Stimulated activated CD4-positive, alpha-beta T cell treated with anti-CD3 and anti-CD28 coated beads, TNF-alpha, amount 100 ng/mL, for 1 hour (primary cell): Measurements from ENCODE around the gene ESYT1.
A peak's percentile ranks its signal among the peaks of the same experiment; 100 is the strongest.

Source experiments
- DNase-seq, 3 donors: peaks; one replicate each; pipeline ENCODE4 v3.0.0-alpha.2; 2020; ENCODE audit warnings: low read depth in 3 of 3, low spot score in 1 of 3

Gene ESYT1, protein sequence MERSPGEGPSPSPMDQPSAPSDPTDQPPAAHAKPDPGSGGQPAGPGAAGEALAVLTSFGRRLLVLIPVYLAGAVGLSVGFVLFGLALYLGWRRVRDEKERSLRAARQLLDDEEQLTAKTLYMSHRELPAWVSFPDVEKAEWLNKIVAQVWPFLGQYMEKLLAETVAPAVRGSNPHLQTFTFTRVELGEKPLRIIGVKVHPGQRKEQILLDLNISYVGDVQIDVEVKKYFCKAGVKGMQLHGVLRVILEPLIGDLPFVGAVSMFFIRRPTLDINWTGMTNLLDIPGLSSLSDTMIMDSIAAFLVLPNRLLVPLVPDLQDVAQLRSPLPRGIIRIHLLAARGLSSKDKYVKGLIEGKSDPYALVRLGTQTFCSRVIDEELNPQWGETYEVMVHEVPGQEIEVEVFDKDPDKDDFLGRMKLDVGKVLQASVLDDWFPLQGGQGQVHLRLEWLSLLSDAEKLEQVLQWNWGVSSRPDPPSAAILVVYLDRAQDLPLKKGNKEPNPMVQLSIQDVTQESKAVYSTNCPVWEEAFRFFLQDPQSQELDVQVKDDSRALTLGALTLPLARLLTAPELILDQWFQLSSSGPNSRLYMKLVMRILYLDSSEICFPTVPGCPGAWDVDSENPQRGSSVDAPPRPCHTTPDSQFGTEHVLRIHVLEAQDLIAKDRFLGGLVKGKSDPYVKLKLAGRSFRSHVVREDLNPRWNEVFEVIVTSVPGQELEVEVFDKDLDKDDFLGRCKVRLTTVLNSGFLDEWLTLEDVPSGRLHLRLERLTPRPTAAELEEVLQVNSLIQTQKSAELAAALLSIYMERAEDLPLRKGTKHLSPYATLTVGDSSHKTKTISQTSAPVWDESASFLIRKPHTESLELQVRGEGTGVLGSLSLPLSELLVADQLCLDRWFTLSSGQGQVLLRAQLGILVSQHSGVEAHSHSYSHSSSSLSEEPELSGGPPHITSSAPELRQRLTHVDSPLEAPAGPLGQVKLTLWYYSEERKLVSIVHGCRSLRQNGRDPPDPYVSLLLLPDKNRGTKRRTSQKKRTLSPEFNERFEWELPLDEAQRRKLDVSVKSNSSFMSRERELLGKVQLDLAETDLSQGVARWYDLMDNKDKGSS

GRCh38 chr12:56127888-56128669, at the start of gene ESYT1:
ESYT1 (plus strand) TSS chr12:56128267; CDS start chr12:56128320, 53 bp downstream.
- peak; percentile 81 to 97 (median 93) for DNase-seq

GRCh38 chr12:56078427-56078826, 49.6 kb upstream of the ESYT1 start:
- DNase-seq, result no peak

GRCh38 chr12:56078931-56079722, 48.9 kb upstream of the ESYT1 start:
- peak in 2 of 3 donors; percentile 11 to 35 for DNase-seq

DNA sequence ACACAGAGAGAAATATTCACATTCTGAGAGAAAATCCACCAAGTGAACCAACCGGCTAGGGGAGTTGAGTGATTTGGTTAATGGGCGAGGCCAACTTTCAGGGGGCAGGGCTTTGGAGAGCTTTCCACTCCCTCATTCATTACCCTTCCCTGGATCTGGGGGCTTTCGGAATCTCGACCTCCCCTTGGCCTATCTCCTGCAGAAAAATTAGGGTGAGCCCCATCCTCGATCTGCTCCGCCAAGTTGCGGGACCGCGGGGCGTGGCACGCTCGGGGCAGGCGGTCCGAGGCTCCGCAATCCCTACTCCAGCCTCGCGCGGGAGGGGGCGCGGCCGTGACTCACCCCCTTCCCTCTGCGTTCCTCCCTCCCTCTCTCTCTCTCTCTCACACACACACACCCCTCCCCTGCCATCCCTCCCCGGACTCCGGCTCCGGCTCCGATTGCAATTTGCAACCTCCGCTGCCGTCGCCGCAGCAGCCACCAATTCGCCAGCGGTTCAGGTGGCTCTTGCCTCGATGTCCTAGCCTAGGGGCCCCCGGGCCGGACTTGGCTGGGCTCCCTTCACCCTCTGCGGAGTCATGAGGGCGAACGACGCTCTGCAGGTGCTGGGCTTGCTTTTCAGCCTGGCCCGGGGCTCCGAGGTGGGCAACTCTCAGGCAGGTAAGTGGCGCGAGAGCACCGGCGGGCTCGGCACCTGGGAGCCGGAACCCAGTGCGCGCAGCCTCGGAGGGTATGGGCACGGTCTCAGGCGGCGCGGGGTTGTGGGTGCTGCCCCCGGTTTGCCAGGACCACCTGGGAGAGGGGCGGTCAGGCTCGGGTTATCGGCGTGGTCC, 48.1 kb upstream of the ESYT1 start, which contains the start of gene ERBB3:
ERBB3 (plus strand) TSS at position 443 of the 833 bp plus-strand sequence; CDS start at position 579, 136 bp downstream.
- DNase-seq, result peak in 2 of 3 donors; percentile 42 to 55

DNA sequence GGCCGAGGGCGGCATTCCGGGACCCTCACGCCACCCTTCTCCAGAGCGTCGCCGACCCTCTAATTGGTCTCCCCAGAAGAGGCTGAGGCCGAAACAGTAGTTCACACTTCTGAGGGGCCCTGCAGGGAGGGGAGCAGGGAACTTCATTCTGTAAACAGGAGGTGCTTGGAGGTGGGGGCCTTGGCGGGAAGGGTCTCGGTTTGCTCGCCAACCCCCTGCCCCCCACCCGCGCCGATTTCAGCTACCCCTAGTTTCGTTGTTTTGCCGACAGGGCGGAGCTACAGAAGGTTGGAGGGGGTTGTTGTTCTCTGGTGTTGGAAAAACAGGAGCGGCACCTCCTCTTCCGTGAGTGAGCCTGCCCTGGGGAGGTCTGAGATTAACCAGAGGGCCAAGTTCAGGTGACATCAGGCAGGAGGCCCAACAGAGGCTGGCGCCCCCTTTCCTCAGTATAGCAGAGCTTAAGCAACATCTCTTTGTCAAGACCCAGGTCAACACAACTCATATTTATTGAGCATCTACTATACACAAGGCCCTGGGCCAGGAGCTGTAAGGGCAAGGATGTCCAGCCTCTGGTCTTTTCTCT, 47.4 kb upstream of the ESYT1 start:
- no peak for DNase-seq

DNA sequence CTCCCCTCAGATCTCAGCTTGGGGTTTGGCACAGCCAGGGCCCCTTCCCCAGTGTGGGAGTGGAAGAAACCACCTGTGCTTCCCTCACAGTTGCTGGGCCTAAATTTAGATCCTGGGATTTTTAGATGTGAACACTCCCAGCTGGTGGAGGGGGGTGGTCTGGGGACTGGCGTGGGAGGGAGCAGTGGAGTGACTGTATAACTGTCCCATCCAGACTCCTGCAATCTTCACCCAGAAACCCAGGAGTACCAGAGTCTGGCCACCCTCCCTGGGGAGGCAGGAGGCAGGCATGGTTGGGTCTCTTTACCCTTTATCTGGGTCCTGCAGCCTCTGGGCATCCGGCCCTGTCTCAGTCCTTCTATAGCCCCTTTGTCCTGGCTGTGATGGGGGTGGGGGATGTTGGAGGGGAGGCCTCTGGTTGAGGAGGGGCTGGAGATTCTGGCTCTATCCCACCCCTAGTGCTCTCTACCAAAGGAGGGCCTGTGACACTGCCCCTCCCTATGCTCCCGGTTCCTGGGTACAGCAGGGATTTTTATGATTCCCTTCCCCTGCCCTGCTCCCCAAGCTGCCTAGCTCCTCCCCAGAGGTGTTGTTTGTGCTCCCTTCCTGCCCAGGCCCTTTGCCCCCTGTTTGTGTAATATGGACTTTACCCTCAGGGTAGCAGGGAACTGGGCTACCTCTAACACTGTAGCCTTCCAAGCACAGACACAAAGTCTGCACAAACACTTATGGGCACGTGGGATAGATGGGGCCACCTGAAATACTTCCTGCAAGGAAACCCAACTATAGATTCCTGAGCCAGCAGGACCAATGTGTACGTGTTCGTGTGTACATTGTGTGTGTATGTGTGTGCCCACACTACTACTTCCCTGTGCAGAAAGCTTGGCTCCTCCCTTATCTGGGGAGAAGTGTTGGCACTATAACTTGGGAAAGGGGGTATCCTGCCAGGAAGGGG, 46.4 kb upstream of the ESYT1 start:
- DNase-seq, result no peak

GRCh38 chr12:56082382-56082781, 45.7 kb upstream of the ESYT1 start:
- DNase-seq, result no peak

DNA sequence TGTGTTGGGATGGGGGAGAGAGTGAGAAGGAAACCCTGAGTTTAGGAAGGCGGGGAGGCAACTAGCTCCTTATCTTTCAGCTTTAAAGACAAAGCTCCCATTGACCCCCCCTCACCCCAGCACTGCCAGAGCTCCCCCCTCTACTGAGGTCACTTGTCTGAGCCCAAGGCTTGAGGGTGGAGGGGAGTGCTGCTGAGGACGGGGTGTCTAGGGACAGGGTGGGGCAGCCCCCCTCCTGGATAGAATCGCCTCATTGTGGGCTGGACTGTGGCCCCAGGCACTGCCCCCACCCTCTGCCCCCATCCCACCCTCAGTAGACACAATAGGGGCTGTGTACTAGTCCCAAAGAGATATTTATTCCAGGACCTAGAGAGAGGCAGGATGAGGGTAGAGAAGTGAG, 45.1 kb upstream of the ESYT1 start:
- DNase-seq, result no peak

- no peak for DNase-seq
Observed at GRCh38 chr12:56084958-56085543, 43.0 kb upstream of the ESYT1 start.

DNA sequence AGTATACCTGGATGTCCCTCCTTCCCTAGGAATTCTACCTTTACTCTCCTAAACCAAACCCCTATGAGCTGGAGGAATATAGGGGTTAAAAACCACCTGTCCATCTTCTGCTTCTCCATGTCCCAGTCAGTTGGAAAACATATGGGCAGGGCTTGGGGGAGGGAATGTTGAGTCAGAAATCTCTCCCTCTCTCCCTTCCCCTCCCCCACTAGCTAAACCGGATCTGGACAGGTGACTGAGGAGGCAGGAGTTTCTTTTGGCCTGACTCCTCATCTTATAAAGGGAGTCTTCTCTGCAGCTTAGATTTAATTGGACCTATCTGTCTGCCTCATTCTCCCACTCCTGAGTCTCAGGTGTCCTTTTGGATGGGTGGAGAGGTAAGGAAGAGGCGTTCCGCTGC, 42.0 kb upstream of the ESYT1 start:
- no peak for DNase-seq

DNA sequence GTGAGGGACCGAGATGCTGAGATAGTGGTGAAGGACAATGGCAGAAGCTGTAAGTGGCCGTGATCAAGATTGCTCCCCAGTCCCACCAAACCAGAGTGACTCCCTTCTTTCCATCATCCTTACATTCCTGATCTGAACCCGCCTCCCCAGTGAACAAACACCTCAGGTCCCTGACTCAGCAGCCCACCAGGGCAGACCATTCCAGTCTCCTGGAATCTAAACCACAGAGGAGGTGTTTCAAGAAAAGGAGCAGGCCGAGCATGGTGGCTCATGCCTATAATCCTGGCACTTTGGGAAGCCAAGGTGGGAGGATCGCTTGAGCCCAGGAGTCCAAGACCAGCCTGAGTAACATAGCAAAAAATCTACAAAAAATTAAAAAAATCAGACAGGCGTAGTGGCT, 41.5 kb upstream of the ESYT1 start:
- DNase-seq, result no peak

- DNase-seq, result no peak
Observed at GRCh38 chr12:56087220-56087619, 40.8 kb upstream of the ESYT1 start.

DNA sequence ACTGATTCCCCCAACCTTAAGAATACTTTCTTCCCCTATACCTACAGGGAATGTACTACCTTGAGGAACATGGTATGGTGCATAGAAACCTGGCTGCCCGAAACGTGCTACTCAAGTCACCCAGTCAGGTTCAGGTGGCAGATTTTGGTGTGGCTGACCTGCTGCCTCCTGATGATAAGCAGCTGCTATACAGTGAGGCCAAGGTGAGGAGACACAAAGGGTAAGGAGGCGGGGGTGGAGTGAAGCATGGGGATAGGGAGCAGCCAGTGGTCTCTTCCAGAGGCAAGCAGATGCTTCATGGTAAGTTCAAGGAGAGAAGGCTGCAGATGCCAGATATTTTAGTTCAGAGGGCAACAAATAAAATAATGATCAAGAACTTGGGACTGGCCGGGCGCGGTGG, 30.3 kb upstream of the ESYT1 start:
- no peak for DNase-seq

DNA sequence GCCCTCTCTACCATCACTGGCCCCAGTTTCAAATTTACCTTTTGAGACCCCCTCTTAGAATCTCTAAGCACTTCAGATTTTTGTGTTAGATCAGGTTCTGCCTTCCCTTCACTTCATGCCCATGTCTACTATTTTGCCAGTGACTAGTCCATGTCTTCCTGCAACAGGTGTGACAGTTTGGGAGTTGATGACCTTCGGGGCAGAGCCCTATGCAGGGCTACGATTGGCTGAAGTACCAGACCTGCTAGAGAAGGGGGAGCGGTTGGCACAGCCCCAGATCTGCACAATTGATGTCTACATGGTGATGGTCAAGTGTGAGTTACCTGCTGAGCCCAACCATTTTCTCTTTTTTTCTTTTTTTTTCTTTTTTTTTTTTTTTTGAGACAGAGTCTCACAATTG, 29.5 kb upstream of the ESYT1 start:
- no peak for DNase-seq

GRCh38 chr12:56099787-56100186, 28.3 kb upstream of the ESYT1 start:
- DNase-seq, result no peak

- no peak for DNase-seq
Observed at GRCh38 chr12:56101045-56101444, 27.0 kb upstream of the ESYT1 start.

DNA sequence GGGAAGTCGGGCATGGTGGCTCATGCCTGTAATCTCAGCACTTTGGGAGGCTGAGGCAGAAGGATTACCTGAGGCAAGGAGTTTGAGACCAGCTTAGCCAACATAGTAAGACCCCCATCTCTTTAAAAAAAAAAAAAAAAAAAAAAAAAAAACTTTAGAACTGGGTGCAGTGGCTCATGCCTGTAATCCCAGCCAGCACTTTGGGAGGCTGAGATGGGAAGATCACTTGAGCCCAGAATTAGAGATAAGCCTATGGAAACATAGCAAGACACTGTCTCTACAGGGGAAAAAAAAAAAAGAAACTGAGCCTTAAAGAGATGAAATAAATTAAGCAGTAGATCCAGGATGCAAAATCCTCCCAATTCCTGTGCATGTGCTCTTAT, 25.4 kb upstream of the ESYT1 start:
- DNase-seq, result no peak
